HL-60 (cell line): ENCODE data around the gene RALGPS2.

ENCODE experiments used
- GABPA ChIP-seq: IDR thresholded peaks from 2 replicates; pipeline ENCODE4 v1.6.1; 2012; ENCODE audit warnings: low read depth
- POLR2AphosphoS5 ChIP-seq: IDR thresholded peaks from 2 replicates; pipeline ENCODE4 v1.6.1; 2012; ENCODE audit warnings: low read depth
- TF ChIP-seq, protein P1 (sequence below): IDR thresholded peaks from one replicate; pipeline ENCODE4 v1.5.1; 2011; ENCODE audit warnings: low read length, control low read depth, inconsistent platforms; ENCODE audit not compliant: insufficient read depth

DNA sequence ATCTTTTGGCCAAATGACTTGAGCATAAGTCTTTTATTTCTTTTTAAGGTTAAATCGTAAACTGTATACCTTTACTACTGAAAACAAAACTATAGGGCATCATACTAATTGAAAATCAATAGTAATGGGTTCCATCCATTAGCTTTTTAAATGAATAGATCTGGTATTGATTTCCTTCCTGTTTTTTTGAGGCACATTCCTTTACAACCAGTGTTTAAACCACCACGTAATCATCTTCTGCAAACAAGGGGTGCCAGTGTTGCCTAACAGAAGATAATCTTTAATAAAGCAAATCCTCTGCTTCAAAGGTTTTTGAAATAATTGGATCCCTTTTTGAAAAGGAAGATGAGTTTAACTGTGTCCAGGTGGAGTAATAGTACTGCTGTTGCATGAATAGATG lies 194.5 kb downstream of the RALGPS2 start:
- TF ChIP-seq, protein P1, sequence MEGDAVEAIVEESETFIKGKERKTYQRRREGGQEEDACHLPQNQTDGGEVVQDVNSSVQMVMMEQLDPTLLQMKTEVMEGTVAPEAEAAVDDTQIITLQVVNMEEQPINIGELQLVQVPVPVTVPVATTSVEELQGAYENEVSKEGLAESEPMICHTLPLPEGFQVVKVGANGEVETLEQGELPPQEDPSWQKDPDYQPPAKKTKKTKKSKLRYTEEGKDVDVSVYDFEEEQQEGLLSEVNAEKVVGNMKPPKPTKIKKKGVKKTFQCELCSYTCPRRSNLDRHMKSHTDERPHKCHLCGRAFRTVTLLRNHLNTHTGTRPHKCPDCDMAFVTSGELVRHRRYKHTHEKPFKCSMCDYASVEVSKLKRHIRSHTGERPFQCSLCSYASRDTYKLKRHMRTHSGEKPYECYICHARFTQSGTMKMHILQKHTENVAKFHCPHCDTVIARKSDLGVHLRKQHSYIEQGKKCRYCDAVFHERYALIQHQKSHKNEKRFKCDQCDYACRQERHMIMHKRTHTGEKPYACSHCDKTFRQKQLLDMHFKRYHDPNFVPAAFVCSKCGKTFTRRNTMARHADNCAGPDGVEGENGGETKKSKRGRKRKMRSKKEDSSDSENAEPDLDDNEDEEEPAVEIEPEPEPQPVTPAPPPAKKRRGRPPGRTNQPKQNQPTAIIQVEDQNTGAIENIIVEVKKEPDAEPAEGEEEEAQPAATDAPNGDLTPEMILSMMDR: no peak
- TF ChIP-seq POLR2AphosphoS5: no peak
- no peak for TF ChIP-seq GABPA
